HG02763 (cell line): ENCODE data around the gene CD200.
"Not testable (repeated sequence)": the region's sequence is repeated elsewhere in the genome, so short reads cannot be mapped to it uniquely, and the experiment has no call there.

Experiments
- ATAC-seq: cut with Tn5 transposase; IDR thresholded peaks from one replicate; pipeline ENCODE4 v1.9.1; 2021; ENCODE audit warnings: mild to moderate bottlenecking, moderate library complexity; ENCODE audit not compliant: unreplicated experiment

The CD200 gene

GRCh38 chr3:112384769-112385168, 51.8 kb downstream of the CD200 start:
- ATAC-seq, result no peak

- ATAC-seq, result no peak
Observed at GRCh38 chr3:112388972-112389371, 56.0 kb downstream of the CD200 start.

- no peak for ATAC-seq
Observed at GRCh38 chr3:112389961-112390360, 57.0 kb downstream of the CD200 start.

DNA sequence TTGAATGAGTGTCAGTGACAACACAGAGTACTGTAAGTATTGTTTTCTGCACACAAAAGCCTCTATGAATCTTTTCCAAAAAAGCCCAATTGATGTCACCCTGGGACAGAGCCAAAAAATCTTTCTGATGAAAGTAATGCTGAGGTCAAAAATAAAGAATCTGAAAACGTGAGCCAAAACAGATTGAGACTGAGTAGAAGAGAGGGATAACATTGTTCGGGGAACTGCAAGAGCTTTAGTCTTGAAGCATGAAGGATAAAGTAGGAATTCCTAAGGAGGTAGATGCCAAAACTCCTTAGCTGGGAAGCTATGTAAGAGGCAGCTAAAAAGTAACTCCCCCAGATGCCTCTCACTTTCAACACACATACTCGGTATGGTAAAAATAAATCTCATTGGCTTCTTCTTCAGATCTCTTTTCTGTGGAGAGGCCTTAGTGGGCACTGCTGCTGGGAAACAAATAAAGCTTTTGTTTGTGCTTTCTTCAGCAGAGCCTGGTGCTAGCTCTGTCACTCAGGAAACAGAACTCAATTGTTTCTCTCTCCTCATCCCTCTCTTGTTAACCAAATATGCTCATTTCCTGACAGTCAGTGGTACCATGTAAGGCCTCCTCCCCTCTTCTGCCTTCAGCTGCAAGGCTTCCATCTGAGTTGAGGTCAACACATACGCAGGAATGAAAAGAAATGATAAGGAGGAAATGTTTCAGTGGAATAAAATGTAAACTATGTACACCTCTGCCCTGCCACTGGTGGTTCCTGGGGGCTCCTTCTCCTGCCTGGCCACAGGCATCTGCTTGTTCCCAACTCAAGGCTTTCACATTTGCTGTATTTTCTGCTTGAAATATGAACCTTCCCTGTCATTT, 58.1 kb downstream of the CD200 start:
- no peak for ATAC-seq

GRCh38 chr3:112391648-112392047, 58.7 kb downstream of the CD200 start:
- ATAC-seq, result no peak

GRCh38 chr3:112392393-112393359, 59.7 kb downstream of the CD200 start:
- no peak for ATAC-seq

DNA sequence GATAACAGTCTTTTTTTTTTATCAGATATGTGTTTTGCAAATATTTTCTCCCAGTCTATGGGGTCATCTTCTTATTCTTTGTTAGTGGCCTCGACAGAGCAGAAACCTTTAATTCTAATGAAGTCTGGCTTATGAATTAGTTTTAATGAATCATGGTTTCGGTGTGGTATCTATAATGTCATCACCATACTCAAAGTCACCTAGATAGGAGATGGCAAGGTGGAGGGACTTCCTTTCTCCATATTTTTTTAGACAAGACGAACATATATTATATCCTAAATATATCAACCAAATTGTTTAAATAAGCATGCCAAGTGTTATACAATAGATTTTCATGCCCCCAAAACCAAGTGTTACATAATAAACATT, 60.4 kb downstream of the CD200 start:
- ATAC-seq, result no peak

DNA sequence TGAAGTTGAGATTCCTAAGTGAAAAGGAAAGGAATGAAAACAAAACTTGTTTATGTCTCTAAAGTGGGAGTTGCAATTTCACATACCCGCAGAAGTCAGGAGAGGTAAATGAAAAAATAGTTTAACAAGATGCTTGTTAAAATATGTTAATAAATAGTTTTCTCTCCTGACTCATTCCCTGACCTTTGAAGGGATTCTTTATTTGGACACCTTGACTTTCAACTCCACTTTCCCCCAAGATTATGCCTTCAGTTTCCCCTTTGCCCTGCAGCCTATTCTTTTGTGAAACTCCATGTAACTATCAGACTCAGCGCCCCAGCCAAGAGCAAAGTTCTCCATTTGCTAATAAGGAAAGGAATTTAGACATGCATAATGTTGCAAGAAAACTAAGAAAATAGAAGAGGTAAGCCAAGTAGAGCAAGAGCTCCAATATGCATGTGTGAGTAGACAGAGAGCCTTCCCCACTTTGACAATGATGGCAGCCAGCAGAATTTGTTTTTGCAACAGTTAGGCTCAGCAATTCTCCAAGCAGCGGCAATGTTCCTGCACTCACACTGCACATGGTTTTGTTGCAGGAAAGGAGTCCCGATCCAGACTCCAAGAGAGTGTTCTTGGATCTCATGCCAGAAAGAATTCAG, 61.2 kb downstream of the CD200 start:
- ATAC-seq, result no peak

- no peak for ATAC-seq
Observed at GRCh38 chr3:112395181-112395895, 62.4 kb downstream of the CD200 start.

DNA sequence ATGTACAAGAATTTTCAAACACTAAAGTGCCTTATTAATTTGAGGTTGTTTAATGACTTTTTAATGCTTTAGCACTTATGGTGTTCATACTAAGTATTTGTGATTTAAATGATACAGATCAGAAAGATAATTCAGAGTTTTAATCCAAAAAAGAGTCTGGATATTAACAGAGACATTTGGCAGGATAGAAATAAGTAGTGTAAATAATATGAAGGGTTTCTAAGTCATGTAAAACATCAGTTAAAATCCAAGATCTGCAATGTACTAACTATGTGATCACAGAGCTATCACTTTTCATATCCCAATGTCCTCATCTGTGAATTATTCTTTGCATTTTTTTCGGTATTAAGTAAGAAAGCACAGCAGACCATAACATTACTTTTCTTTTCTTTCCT, 62.9 kb downstream of the CD200 start:
- no peak for ATAC-seq

GRCh38 chr3:112397556-112397955, 64.6 kb downstream of the CD200 start:
- ATAC-seq, result no peak

DNA sequence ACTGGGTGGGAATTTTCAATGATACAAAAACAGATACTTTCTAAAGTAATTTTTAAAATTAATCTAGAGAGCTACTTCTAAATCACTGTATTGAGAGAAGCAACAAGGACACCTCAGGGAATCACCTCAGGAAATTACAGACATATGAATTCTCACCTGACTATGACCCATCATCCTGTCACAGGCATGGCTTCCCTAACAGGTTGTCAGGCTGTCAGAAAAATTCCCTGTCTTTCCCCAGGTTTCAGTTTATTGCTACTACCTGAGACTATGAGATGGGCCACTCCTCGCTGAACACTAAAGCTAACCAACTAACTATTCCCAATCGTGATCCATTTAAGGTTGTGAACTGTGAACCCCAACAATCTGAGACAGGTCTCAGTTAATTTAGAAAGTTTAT, 66.1 kb downstream of the CD200 start:
- no peak for ATAC-seq

- not testable (repeated sequence) for ATAC-seq
Observed at GRCh38 chr3:112399554-112399953, 66.6 kb downstream of the CD200 start.

DNA sequence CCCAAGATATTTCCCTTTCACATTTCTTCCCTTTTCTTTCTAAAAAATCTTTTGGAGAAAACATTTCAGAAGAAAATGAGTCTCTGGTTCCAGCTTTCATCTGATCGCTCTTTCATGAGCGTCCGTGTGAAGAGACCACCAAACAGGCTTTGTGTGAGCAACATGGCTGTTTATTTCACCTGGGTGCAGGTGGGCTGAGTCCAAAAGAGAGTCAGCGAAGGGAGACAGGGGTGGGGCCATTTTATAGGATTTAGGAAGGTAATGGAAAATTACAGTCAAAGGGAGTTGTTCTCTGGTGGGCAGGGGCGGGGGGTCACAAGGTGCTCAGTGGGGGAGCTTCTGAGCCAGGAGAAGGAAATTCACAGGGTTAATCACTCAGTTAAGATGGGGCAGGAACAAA, 67.4 kb downstream of the CD200 start:
- ATAC-seq, result not testable (repeated sequence)

DNA sequence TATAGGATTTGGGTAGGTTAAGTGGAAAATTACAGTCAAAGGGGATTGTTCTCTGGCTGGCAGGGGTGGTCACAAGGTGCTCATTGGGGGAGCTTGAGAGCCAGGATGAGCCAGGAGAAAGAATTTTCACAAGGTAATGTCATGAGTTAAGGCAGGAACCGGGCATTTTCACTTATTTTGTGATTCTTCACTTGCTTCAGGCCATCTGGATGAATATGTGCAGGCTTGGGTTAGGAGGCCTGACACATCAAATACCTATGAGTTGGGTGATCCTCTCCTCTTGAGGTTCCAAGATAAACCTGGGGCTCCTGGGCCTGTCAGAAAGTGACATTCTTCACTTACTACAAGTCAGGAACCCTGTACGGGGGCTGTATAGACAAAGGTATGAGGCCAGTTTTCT, 68.7 kb downstream of the CD200 start:
- ATAC-seq, result no peak

GRCh38 chr3:112403103-112403502, 70.1 kb downstream of the CD200 start:
- ATAC-seq, result no peak

DNA sequence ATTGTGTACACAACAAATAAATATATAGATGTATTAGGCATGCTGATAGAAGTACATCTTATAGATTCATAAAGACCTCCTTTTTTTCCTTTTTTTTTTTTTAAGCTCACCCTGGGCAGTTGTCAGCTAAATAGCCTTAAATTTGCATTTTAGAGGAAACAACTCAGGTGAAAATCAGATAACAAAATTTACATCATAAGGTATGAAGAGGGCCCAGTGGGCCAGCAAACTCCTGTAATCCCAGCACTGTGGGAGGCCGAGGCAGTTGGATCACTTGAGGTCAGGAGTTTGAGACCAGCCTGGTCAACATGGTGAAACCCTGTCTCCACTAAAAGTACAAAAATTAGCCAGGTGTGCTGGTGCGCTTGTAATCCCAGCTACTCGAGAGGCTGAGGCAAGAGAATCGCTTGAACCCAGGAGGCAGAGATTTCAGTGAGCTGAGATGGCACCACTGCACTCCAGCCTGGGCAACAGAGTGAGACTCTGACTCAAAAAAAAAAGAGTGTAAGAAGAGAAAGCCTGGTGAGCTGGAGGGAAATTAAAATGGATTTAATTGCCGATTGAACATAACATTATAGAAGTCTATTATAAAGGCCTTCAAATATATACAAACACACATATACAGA, 72.1 kb downstream of the CD200 start:
- not testable (repeated sequence) for ATAC-seq

DNA sequence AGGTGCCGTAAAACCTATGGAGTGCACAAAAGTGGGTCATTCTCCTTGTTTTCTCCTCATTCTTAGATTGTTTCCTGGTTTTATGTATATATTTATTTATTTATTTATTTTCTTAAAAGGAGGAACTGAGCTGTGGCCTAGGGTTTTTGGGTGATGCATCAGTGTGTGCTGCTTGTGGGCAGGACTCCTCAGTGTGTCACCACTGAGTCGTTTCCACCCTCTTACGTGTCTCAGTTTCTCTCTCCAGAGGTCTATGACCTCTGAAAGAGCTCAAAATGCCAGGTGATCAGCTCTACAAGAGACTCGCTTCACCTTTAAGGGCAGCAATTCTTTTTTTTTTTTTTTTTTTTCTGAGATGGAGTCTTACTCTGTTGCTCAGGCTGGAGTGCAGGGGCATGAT, 72.9 kb downstream of the CD200 start:
- ATAC-seq, result no peak

- ATAC-seq, result no peak
Observed at GRCh38 chr3:112407214-112407887, 74.4 kb downstream of the CD200 start.
